Amniotic epithelial cell (primary cell): ENCODE data around the gene AKAP5.
A peak's percentile ranks its signal among the peaks of the same experiment; 100 is the strongest.
"Not testable (repeated sequence)": the region's sequence is repeated elsewhere in the genome, so short reads cannot be mapped to it uniquely, and the experiment has no call there.

Experiments used
- DNase-seq: peaks from one replicate; pipeline ENCODE4 v3.0.0-alpha.2; 2010; ENCODE audit warnings: low read depth

Gene AKAP5

GRCh38 chr14:64503434-64504309 is 38.4 kb downstream of the AKAP5 start, which contains the start of gene ZBTB25:
Gene ZBTB25 (minus strand): TSS chr14:64503838. CDS start chr14:64490533, 13,305 bp downstream.
- peak; percentile 90 for DNase-seq

GRCh38 chr14:64504310-64504896 is 39.1 kb downstream of the AKAP5 start, which contains the start of gene ZBTB1:
Gene ZBTB1 (plus strand): TSS chr14:64504770. CDS start chr14:64521505, 16,735 bp downstream.
- DNase-seq: peak; percentile 81

GRCh38 chr14:64504897-64505794 is 39.8 kb downstream of the AKAP5 start:
- DNase-seq: peak; percentile 81

GRCh38 chr14:64506721-64507120 is 41.4 kb downstream of the AKAP5 start:
- no peak for DNase-seq

- peak; percentile 60 for DNase-seq
Measured at GRCh38 chr14:64507376-64508156, 42.3 kb downstream of the AKAP5 start.

- DNase-seq: no peak
Measured at GRCh38 chr14:64508215-64508776, 43.0 kb downstream of the AKAP5 start.

GRCh38 chr14:64509036-64509435 is 43.7 kb downstream of the AKAP5 start:
- no peak for DNase-seq

- DNase-seq: peak; percentile 64
Measured at GRCh38 chr14:64510825-64511671, 45.7 kb downstream of the AKAP5 start.

- no peak for DNase-seq
Measured at GRCh38 chr14:64513271-64513670, 48.0 kb downstream of the AKAP5 start.

- no peak for DNase-seq
Measured at GRCh38 chr14:64515053-64515452, 49.8 kb downstream of the AKAP5 start.

- DNase-seq: no peak
Measured at GRCh38 chr14:64516969-64517368, 51.7 kb downstream of the AKAP5 start.

GRCh38 chr14:64517667-64518066 is 52.4 kb downstream of the AKAP5 start:
- not testable (repeated sequence) for DNase-seq

- no peak for DNase-seq
Measured at GRCh38 chr14:64518229-64518628, 52.9 kb downstream of the AKAP5 start.

GRCh38 chr14:64520699-64521098 is 55.4 kb downstream of the AKAP5 start:
- DNase-seq: no peak

- DNase-seq: no peak
Measured at GRCh38 chr14:64522591-64523355, 57.5 kb downstream of the AKAP5 start.
